ENCODE data around the gene WNK2.

Gene WNK2

DNA sequence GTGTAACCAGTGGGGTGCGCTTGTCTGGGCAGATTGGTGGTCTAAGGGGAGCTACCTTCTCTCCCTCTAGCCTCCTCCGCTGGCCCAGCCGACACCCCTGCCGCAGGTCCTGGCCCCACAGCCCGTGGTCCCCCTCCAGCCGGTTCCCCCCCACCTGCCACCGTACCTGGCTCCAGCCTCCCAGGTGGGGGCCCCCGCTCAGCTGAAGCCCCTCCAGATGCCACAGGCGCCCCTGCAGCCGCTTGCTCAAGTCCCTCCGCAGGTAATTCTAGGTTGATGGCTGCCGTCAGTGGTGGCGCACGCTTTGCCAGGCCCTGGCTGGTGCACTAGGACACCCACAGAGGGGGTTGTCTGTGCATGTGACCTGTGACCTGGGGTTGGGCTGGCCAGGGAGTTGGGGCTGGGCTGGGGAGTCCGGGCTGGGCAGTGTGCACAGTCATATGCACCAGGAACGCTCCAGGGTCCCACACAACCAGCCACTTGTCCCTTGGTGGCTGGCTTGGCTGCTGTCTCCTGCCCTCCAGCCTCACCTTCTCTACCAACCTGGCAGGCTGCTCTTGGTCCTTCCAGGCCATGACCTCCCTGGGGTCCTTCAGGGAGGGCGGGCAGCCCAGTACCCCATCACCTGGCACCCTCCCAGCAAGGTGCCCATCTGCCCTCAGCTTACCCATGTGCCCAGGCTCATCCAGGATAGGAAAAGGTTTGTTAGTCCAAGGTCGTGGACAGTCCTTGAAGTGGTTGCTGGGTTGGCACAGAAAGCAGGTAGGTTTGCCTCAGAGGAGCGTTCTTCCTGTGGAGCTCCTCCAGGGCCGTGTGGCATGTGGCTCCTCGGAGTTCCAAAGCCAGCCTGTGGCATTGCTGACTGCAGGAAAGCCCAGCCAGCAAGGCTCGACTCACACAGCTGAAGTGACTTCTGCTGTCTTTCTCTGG, 73.2 kb downstream of the WNK2 start:
- no peak for DNase-seq

DNA sequence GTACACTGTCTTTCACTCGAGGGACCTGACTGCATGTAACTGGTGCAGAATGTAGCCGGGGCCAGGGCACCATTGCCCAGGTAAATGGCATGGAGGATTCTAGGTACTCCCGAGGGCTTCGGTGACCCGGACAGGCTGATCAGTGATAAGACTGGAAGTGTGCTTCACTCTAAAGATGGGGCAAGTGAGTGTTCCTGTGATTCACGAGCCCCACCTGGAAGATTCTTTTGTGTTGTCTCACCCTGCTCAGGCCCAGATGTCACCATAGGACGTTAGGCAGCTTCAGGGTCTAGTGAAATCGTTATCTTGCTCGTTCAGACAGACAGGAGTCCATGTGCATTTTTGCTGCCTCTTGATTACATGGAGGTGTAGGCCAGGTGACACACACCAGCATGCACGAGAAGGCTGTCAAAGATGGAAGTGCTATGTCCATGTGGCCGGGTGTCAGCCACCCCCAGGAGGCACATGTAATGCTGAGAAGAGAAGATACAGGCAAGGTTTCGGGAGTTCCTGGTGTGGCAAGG, 73.9 kb downstream of the WNK2 start:
- DNase-seq: peak; percentile 41

- no peak for DNase-seq
Measured at GRCh38 chr9:93258419-93258817, 74.5 kb downstream of the WNK2 start.

DNA sequence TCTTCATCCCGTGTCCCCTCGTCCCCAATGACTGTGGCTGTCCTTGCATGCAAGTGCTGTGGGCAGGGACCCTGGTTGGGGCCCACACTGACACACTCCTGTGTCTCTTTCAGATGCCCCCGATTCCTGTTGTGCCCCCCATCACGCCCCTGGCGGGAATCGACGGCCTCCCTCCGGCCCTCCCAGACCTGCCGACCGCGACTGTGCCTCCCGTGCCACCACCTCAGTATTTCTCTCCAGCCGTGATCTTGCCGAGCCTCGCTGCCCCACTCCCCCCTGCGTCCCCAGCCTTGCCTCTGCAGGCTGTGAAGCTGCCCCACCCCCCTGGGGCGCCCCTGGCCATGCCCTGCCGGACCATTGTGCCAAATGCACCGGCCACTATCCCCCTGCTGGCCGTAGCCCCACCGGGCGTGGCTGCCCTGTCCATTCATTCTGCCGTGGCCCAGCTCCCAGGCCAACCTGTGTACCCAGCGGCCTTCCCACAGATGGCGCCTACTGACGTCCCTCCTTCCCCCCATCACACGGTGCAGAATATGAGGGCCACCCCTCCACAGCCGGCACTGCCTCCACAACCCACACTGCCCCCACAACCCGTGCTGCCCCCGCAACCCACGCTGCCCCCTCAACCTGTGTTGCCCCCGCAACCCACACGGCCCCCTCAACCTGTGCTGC, 75.0 kb downstream of the WNK2 start:
- no peak for DNase-seq

DNA sequence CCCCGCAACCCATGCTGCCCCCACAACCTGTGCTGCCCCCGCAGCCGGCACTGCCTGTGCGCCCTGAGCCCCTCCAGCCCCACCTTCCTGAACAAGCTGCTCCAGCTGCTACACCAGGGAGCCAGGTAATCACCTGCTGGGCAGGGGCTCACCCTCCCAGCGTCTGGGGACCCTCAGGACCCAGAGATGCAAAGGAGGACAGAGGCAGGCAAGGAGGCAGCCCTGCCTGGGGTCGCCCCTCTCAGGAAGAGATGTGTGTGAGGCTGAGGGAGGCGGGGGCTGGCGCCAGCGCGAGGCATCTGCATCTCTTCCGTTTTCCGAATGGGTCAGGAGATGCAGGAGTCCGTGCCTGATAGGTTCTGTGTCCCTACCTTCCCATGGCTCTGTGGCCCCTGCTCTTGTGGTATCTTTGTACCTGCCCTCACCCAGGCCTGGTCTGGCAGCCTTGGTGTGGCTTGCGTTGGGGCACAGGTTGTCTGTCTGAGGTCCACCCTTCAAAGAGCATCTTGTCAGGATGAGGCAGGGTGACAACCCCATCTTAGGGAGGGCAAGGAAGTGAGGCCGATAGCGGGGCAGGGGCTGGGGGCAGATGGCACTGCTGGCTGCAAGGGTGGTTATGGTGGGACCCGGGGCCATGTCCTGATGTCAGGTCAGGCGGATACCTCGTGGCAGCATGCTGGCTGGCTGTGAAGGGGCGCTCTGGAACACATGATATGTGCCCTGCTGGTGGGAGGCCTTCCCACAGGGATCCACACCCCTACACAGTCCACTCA, 75.7 kb downstream of the WNK2 start:
- DNase-seq: no peak

DNA sequence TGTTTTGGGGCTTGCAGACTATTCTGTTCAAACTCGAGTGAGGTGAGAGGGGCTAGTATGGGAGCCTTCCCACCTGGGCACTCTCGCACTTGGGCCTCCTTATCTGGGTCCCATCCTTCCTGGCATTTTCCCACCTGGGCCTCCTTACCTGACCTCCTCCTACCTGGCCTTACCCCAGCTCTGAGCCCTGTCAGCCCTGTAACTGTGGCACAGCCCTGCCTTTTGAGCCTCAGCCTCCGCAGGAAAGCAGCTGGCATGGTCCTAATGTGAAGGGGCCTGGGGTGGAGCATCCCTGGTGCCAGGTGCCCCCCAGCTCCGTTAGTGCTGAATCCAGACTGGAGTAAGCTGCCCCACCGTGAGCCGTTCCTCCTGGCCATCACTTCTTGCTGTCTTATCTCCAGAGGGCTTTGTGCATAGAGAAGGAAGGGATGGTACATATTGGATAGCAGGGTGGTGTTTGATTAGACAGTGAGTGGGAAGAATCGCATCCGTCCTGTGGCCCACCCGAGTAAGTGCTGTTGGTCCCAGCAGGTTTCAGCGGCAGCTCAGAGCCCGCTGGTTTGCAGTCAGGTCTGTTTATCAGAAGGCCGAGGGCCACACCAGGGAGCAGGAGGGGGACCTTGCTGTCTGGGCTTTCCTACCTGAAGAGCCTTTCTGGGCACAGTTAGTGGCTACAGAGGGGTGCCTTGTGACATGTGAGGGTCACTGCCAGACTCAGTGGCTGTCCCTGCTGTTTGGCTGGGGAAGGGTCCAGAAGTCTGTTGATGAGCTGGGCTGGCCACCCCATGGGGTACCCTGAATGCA, 76.5 kb downstream of the WNK2 start:
- no peak for DNase-seq

DNA sequence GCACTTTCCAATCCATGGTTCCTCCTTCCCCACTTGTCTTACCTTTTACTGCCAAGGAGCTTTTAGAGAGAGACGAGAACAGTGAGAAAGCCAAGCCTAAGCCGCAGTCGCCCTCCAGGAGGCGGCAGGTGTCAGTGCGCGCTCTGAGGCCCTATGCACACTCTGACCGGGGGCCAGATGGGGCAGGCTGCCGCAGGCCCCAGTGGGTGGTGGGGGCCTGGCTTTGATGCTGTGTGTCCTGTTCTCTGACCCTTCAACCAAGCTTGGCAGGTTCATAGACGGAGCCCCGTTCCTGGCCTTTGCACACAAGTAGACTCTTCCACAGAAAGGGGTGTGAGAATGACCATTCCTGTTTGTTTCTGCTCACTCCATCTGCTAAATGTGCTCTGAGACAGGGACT, 77.3 kb downstream of the WNK2 start:
- DNase-seq: no peak

DNA sequence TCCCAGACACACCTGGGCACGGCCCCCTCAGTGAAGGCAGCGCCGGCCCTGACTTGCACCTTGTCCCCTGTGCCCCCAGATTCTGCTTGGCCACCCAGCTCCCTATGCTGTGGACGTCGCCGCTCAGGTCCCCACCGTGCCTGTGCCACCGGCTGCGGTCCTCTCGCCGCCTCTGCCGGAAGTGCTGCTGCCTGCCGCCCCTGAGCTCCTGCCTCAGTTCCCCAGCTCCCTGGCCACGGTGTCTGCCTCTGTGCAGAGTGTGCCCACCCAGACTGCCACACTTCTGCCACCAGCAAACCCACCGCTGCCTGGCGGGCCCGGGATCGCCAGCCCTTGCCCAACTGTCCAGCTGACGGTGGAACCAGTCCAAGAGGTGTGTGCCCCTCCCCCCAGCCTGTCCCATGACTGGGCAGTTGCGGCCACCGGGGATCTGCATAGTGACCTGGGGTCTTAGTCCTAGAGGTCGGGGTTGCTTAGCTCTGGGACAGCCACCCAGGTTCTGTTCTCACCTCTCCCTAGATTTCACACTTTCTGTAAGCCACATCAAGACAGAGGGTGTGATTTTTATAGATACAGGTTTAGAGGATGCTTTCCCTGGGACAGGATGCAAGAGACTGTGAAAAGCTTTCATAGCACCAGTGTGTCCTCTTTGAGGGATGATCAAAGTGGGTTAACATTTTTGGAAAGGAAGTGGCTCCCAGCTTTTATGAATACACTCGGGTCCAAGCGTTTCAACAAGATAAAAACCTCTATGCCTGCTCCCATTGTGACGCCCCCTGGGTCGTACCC, 78.0 kb downstream of the WNK2 start:
- no peak for DNase-seq

DNA sequence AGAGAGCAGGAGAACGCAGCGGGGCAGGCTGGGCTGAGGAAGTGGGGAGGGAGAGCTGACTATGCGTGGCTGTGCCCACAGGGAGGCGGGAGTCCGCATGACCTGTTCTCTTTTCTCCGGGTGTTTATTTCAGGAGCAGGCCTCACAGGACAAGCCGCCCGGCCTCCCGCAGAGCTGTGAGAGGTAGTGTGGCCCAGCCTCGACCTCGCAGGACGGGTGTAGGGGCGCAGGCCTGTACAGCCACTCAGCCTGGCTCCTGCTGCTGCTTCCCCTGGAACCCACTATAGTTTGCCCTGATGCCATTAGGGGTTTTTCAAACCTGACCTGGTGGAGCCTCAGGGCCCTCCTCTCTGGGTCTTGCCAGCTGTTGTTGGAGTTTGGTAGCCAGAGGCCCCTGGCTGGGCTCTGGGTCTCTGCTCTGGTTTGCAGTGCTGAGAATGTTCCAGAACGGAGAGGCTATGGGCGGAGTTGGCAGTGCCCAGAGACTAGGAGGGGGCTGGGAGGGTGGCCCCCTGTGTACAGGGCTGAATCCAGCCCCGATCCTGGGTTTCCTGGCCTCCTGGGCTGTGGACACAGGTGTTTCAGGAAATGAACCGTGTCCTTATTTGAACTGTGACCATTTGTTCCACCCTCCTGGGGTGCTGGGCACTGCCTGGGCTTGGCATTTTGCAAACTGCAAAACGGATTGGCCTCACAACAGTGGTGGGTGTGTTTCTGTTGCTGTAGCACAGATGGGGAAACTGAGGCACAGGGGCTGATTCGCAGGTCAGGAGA, 78.8 kb downstream of the WNK2 start:
- no peak for DNase-seq

- DNase-seq: no peak
Measured at GRCh38 chr9:93263334-93264229, 79.6 kb downstream of the WNK2 start.

DNA sequence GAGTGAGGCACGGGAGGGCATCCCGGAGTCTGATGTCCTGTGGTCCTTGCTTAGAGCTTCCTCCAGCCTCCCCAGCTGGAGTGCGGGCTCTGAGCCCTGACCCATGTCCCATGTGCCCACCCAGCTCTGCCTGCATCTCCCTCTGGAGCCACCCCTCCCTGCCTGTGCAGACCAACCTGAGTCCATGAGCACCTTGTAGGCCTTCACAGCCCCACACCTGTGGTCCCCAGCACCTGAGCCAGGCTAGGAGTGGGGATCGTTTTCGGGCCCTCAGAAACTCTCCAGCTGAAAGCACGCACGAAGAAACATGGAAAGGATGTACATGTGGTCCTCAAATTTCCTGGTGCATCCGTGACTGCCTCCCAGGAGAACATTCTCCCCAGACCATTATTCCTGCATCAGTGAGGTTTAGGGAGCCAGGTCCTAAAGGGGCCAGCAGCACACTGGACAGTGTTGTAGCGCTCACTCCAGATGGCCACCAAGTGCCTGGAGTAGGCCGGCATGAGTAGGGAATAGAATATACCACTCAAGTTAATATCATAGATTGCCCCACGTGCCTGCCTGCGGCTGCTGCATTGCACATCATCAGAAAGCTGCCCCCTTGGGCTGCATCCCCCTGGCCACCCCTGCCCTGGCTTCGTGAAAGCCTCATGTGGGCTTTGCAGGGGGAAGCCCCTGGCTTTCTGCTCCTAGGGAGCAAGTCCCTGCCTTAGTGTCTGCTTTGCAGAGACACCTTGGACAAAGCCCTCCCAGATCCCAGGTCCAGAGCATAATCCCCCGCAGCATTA, 80.6 kb downstream of the WNK2 start:
- no peak for DNase-seq

- DNase-seq: no peak
Measured at GRCh38 chr9:93265301-93265971, 81.5 kb downstream of the WNK2 start.

DNA sequence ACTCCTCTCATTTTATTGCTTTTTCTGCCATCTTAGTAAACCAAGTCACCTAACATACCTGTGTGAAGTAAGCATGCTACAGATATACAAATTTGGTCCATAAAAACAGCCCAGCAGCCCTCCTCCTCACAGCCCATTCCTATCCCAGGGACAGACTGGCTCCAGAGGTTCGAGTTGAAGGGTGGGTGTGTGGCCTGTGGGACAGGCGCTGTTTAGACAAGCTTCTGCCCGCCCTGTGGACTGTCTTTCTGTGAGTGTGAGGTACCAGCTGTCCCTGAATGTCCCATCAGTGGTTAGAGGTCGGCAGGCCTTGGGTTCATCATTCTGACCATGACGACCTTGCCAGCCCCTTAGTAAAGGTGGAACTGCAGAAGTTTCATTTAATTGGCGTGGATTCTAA, 82.0 kb downstream of the WNK2 start:
- DNase-seq: no peak

DNA sequence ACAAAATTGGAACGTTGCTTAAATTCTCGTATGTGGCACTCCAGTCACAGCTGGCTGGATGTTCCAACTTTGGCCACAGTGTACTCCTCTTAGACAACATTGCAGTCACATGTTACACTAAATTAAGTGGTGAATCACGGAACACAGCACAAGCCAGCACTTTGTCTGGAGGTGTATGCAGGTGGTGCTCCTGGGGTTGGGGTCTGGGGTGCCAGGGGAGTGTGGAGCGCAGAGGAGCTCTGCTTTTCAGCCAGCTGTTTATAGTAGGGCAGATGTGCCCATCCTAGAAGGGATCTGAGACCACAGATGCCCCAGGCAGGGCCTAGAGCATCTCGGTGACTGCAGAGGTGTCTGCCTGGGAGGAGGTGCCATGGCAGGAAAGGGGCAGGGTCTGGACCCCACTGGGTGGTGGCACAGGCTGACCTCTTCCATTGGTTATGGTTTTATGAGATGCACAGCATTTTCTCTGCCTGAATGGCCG, 82.6 kb downstream of the WNK2 start:
- DNase-seq: no peak

DNA sequence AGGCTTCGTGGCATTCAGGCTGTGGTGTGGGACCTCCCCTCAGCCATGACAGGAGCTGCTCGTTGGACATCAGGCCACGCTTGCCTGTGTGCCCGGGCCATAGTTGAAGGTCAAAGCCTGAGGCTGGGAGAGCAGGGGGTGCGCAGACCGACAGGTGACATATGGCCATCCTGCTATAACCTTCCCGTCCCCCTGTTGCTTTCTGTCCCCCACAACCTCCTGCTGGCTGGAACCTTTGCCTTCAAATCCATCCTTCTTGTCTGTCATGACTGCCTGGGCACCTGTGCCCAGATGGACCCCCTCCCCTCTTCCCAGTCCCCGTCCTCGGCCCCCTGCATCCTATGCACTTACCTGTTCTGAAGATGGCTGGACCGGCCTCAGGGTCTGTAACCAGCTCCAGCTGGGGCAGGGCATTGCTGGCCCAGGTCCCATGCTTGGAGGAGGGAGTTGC, 83.2 kb downstream of the WNK2 start:
- no peak for DNase-seq

- no peak for DNase-seq
Measured at GRCh38 chr9:93267681-93268505, 84.0 kb downstream of the WNK2 start.

Measured in NCI-H2171 treated with DMSO at 0.1 percent for 48 hours (cell line).